ENCODE data around the gene FRA10AC1.

- TF ChIP-seq CTCF (IDR thresholded peaks at IDR 0.05; ENCODE audit: low read depth, low read length) (no peak), EZH2phosphoT487 (IDR thresholded peaks at IDR 0.05; ENCODE audit: low read depth) (no peak)
Measured at GRCh38 chr10:93723153-93723552, 20.8 kb upstream of the FRA10AC1 start.

All from OCI-LY3 (cell line).